HEK293 (cell line): ENCODE data around the gene ISYNA1.

ENCODE experiments used
- ATF2 ChIP-seq: fragments of 450-650 bp; formaldehyde crosslinking; IDR thresholded peaks from 2 replicates; pipeline ENCODE4 v1.5.1; 2016; ENCODE audit warnings: missing biosample characterization, missing genetic modification characterization, low read depth
- BCL11B ChIP-seq: fragments of 450-650 bp; formaldehyde crosslinking; IDR thresholded peaks from 2 replicates; pipeline ENCODE4 v1.5.1; 2016; ENCODE audit warnings: low read depth, missing biosample characterization, missing genetic modification characterization
- CTCF ChIP-seq: fragments of 450-650 bp; formaldehyde crosslinking; IDR thresholded peaks from 2 replicates; pipeline ENCODE4 v1.5.1; 2016; ENCODE audit warnings: missing biosample characterization, missing genetic modification characterization
- PATZ1 ChIP-seq: fragments of 450-650 bp; formaldehyde crosslinking; IDR thresholded peaks from 2 replicates; pipeline ENCODE4 v1.5.1; 2016; ENCODE audit warnings: missing biosample characterization, missing genetic modification characterization
- REST ChIP-seq: fragments of 450-650 bp; formaldehyde crosslinking; IDR thresholded peaks from 2 replicates; pipeline ENCODE4 v1.5.1; 2016; ENCODE audit warnings: missing biosample characterization, missing genetic modification characterization
- ZNF112 ChIP-seq: fragments of 450-650 bp; formaldehyde crosslinking; IDR thresholded peaks from 2 replicates; pipeline ENCODE4 v1.5.0; 2017; ENCODE audit warnings: missing biosample characterization, missing genetic modification characterization
- ZNF121 ChIP-seq: fragments of 450-650 bp; formaldehyde crosslinking; IDR thresholded peaks from 2 replicates; pipeline ENCODE4 v1.5.1; 2016; ENCODE audit warnings: missing biosample characterization, missing genetic modification characterization
- ZNF274 ChIP-seq, 2 experiments: fragments of 200-500 bp in 1 of 2; fragments of 450-650 bp in 1 of 2; sonication (Bioruptor generic) in 1 of 2; formaldehyde crosslinking in 1 of 2; IDR thresholded peaks; 2 replicates each; pipeline versions ENCODE4 v1.5.1 to v1.6.1; 2014 to 2016; ENCODE audit warnings: borderline replicate concordance in 1 of 2, inconsistent platforms in 1 of 2, low read length in 1 of 2, missing biosample characterization in 1 of 2, missing genetic modification characterization in 1 of 2
- ZNF311 ChIP-seq: fragments of 450-650 bp; formaldehyde crosslinking; IDR thresholded peaks from 2 replicates; pipeline ENCODE4 v1.5.1; 2017; ENCODE audit warnings: missing biosample characterization, missing genetic modification characterization, borderline replicate concordance
- ZNF529 ChIP-seq: fragments of 450-650 bp; formaldehyde crosslinking; IDR thresholded peaks from 2 replicates; pipeline ENCODE4 v1.5.1; 2017; ENCODE audit warnings: missing genetic modification characterization, missing biosample characterization; ENCODE audit not compliant: insufficient replicate concordance
- ZNF654 ChIP-seq: fragments of 450-650 bp; formaldehyde crosslinking; IDR thresholded peaks from 2 replicates; pipeline ENCODE4 v1.5.1; 2016; ENCODE audit warnings: low read depth, missing biosample characterization, missing genetic modification characterization
- ZSCAN5A ChIP-seq: fragments of 450-650 bp; formaldehyde crosslinking; IDR thresholded peaks from 2 replicates; pipeline ENCODE4 v1.5.1; 2016; ENCODE audit warnings: missing biosample characterization, missing genetic modification characterization

- no peak for TF ChIP-seq ZNF121 (tag by site-specific recombination)
- TF ChIP-seq CTCF (tag by site-specific recombination) = no peak
- TF ChIP-seq ZSCAN5A (tag by site-specific recombination) = no peak
- no peak for TF ChIP-seq REST (tag by site-specific recombination)
- TF ChIP-seq ZNF654 (tag by site-specific recombination) = no peak
- TF ChIP-seq BCL11B (tag by site-specific recombination) = no peak
- TF ChIP-seq ZNF274 (IDR thresholded peaks at IDR 0.05; ENCODE audit: low read length) = no peak
- no peak for TF ChIP-seq ZNF274 (tag by site-specific recombination; IDR thresholded peaks at IDR 0.05; ENCODE audit: borderline replicate concordance)
- no peak for TF ChIP-seq ZNF112 (tag by site-specific recombination)
- TF ChIP-seq ATF2 (tag by site-specific recombination) = no peak
- TF ChIP-seq PATZ1 = no peak
- TF ChIP-seq ZNF529 (tag by site-specific recombination) = no peak
- TF ChIP-seq ZNF311 (tag by site-specific recombination) = no peak
Measured at GRCh38 chr19:18460900-18461299, 23.0 kb upstream of the ISYNA1 start.
